ENCODE measurements around the gene GDF9.

GRCh38 chr5:132850066-132850465 lies 16.2 kb downstream of the GDF9 start:
- TF ChIP-seq CTCF (IDR thresholded peaks at IDR 0.05) (no peak), POLR2A (IDR thresholded peaks at IDR 0.05) (no peak)

Data from thyroid gland (tissue), 4 donors.